Measurements from ENCODE around the gene RECQL. TPM values are rescaled to one million over a fixed set of nuclear protein-coding genes. Genes with fewer than 3 reads are reported as not detected.

RECQL gene
- total and polyA plus RNA-seq, 2 of the 8 experiments (the other 6 are each of a cell fraction or from before 2014, with no cell fraction given), result 8.1 to 40.3 TPM

DNA sequence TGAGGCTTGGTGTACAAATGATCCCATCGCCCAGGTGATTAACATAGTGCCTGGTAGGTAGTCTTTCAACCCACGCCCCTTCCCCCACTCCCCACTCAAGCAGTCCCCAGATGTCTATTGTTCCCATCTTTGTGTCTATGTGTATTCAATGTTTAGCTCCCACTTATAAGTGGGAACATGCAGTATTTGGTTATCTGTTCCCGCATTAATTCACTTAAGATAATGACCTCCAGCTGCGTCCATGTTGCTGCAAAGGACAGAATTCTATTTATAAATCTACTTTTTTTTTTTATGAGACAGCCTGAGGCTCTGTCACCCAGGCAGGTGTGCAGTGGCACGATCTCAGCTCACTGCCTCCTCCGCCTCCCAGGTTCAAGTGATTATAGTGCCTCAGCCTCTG, 40.3 kb upstream of the RECQL start:
- Histone ChIP-seq H2BK15ac (ENCODE audit: low read length) (no peak overlapping the region), H3K9me3 (ENCODE audit: insufficient read depth in 2 of 2, low read depth in 1 of 2, low read length in 1 of 2) (no peaks in the 10 kb centered on the region), H3K27ac (ENCODE audit: low read depth, low read length) (no peak overlapping the region), H2AFZ (ENCODE audit: low read length) (no peak overlapping the region), H3K4me2 (ENCODE audit: insufficient read depth in 1 of 2, low read depth in 2 of 2, low read length in 2 of 2) (no peak overlapping the region), H4K91ac (replicated peaks; ENCODE audit: insufficient read length, low read length) (no peak overlapping the region), H2BK120ac (replicated peaks; ENCODE audit: low read depth, low read length) (no peak overlapping the region), H3K18ac (ENCODE audit: extremely low read depth, low read length) (no peak overlapping the region), H3K56ac (replicated peaks; ENCODE audit: insufficient read length, low read depth, low read length) (no peak overlapping the region), H3K9ac (replicated peaks in 1 of 4; ENCODE audit: extremely low read depth in 1 of 4, low read depth in 3 of 4, low read length in 3 of 4) (no peak overlapping the region), H3K79me1 (ENCODE audit: low read depth, low read length) (no peaks in the 10 kb centered on the region; the same call in 1 of the 2 replicates), H2BK5ac (ENCODE audit: low read depth, low read length) (no peak overlapping the region), H4K20me1 (replicated peaks in 1 of 2; ENCODE audit: control insufficient read depth in 1 of 2, insufficient read depth in 2 of 2, low read length in 2 of 2) (no peaks in the 10 kb centered on the region), H3K4me3 (ENCODE audit: extremely low read depth in 1 of 4, insufficient read depth in 2 of 4, low read depth in 3 of 4, low read length in 4 of 4) (no peak overlapping the region), H3K4me1 (replicated peaks in 1 of 4; ENCODE audit: control insufficient read depth in 3 of 4, insufficient read depth in 4 of 4, low read length in 3 of 4) (no peaks in the 10 kb centered on the region), H3K23me2 (ENCODE audit: low read depth, low read length) (no peaks in the 10 kb centered on the region; the same call in 1 of the 2 replicates), H3K27me3 (replicated peaks in 1 of 4; ENCODE audit: control insufficient read depth in 3 of 4, extremely low read depth in 1 of 4, insufficient read depth in 3 of 4, low read length in 3 of 4) (no peaks in the 10 kb centered on the region), H4K8ac (ENCODE audit: extremely low read depth, insufficient read depth, low read length) (no peak overlapping the region), H3K23ac (ENCODE audit: insufficient read length) (no peak overlapping the region), H2AK5ac (ENCODE audit: low read depth, low read length) (no peak overlapping the region), H3K36me3 (ENCODE audit: control insufficient read depth in 2 of 4, insufficient read depth in 4 of 4, low read length in 3 of 4) (no peaks in the 10 kb centered on the region), H2BK20ac (ENCODE audit: low read length) (no peak overlapping the region), H4K5ac (ENCODE audit: insufficient read length, low read depth, low read length) (no peak overlapping the region), H3K79me2 (ENCODE audit: control insufficient read depth in 1 of 2, insufficient read depth in 2 of 2, low read length in 2 of 2) (no peaks in the 10 kb centered on the region), H3K14ac (ENCODE audit: insufficient read length) (no peak overlapping the region), H2BK12ac (ENCODE audit: low read depth, low read length) (no peak overlapping the region), H3K4ac (replicated peaks; ENCODE audit: insufficient read length, low read depth, low read length) (no peak overlapping the region)
- DNase-seq (ENCODE audit: low read depth in 1 of 2, low spot score in 2 of 2), result no peak
- CTCF ChIA-PET (ENCODE audit: partially characterized antibody), result interaction anchor here (0.6 to 2.2 kb wide), 3 partner anchors 10 to 154 kb away, joined by 3 to 7 read pairs (median 3); no protein-coding TSS in a partner anchor
- WGBS, 2 experiments (ENCODE audit: extremely low coverage in 1 of 2, insufficient coverage in 1 of 2, insufficient read length in 1 of 2, insufficient replicate concordance in 2 of 2, low coverage in 1 of 2, low lambda C conversion rate in 2 of 2, missing lambda C conversion rate in 1 of 2), result 92% methylated on average over 6 of the region's 6 CpGs; no CpG with 5 or more reads in 1 of the 2 experiments
- POLR2A ChIA-PET (ENCODE audit: partially characterized antibody), result interaction anchor here (0.6 to 1.5 kb wide), 2 partner anchors 14 to 20 kb away, joined by 3 to 4 read pairs; no protein-coding TSS in a partner anchor
- FAIRE-seq, result no peak
- TF ChIP-seq, protein P1, sequence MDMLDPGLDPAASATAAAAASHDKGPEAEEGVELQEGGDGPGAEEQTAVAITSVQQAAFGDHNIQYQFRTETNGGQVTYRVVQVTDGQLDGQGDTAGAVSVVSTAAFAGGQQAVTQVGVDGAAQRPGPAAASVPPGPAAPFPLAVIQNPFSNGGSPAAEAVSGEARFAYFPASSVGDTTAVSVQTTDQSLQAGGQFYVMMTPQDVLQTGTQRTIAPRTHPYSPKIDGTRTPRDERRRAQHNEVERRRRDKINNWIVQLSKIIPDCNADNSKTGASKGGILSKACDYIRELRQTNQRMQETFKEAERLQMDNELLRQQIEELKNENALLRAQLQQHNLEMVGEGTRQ (IDR thresholded peaks at IDR 0.05; ENCODE audit: low read length), result no peak
- TF ChIP-seq CBX8 (IDR thresholded peaks at IDR 0.05; ENCODE audit: borderline replicate concordance, low read depth, low read length), result no peak
- no peak for TF ChIP-seq POU5F1 (IDR thresholded peaks at IDR 0.05; ENCODE audit: low read depth, low read length)
- TF ChIP-seq RBBP5 (IDR thresholded peaks at IDR 0.05; ENCODE audit: borderline replicate concordance, low read depth, low read length), result no peak
- no peak for TF ChIP-seq HDAC2 (IDR thresholded peaks at IDR 0.05; ENCODE audit: borderline replicate concordance in 1 of 2, low read depth in 2 of 2, low read length in 2 of 2)
- no peak for TF ChIP-seq EZH2 (IDR thresholded peaks at IDR 0.05; ENCODE audit: low read depth, low read length, severe bottlenecking)
- TF ChIP-seq RNF2 (IDR thresholded peaks at IDR 0.05; ENCODE audit: borderline replicate concordance, low read depth, low read length, missing control alignments, poor library complexity, severe bottlenecking), result no peak
- no peak for TF ChIP-seq TBP (IDR thresholded peaks at IDR 0.05; ENCODE audit: low read depth, low read length)
- no peak for TF ChIP-seq SIRT6 (IDR thresholded peaks at IDR 0.05; ENCODE audit: low read length)
- no peak for TF ChIP-seq NANOG (IDR thresholded peaks at IDR 0.05; ENCODE audit: insufficient read depth, low read depth, low read length, poor library complexity, severe bottlenecking)
- TF ChIP-seq HDAC6 (IDR thresholded peaks at IDR 0.05; ENCODE audit: low read depth, low read length), result no peak
- TF ChIP-seq SAP30 (IDR thresholded peaks at IDR 0.05; ENCODE audit: insufficient read depth, insufficient replicate concordance, low read length), result no peak

Data from H1 (cell line).